GM21619 (cell line): ENCODE measurements around the gene CACNA2D2.

ENCODE experiments used
- ATAC-seq: cut with Tn5 transposase; IDR thresholded peaks from one replicate; pipeline ENCODE4 v1.9.1; 2021; ENCODE audit not compliant: unreplicated experiment

The CACNA2D2 gene

DNA sequence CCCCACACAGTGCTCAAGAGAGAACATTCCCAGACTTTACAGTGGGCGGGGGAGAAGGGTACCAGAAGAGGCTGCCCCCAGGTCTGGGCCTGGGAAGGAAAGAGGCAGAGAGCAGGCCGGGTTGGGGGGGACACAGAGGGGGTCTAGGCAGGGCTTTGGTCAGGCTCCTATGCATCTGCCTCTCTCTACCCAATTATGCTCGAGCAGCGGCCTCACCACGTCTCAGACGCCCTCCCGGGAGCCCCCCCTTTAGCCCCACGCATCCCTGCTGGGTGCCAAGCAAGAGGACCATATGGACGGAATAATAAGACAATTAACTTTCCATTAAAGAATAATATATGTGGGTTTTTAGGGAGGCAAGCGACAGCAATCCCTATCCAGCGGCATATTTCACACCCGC, 32.8 kb downstream of the CACNA2D2 start:
- no peak for ATAC-seq

DNA sequence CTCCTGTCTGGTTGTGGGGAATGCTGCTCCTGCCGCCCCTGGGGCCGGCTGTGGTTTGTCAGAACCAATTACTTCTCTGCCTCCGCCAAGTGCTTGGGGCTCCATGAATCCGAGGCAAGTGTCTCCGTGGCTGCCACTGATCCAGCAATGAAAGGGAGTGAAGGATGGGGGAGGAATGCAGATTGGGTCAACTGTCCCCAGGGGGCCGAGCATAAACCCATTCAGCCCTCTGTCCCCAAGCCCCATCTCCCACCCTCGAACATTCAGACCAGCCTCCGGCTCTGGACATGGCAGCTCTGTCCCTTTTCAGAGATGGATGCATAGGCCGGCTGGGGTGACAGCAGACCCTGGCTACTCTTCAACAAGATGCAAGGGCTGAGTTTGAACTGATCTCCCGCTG, 35.5 kb downstream of the CACNA2D2 start:
- no peak for ATAC-seq

DNA sequence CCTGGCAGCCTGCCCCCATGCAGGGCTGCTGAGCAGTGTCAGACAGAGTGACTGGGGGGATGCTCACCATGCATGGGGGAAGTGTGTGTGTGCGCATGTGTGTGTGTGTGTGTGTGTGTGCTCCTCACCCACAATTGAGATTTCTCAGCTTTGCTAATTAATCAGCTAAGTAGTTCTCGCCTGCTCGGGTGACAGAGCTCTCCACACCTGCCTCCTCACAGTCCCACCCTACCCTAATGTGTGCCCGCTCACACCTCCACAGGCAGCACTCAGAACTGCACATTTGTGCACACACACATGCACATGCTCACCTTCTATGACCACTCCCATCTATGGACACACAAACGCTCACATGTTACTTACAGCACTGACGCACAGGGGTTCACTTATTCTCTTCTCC, 37.3 kb downstream of the CACNA2D2 start:
- ATAC-seq: no peak

DNA sequence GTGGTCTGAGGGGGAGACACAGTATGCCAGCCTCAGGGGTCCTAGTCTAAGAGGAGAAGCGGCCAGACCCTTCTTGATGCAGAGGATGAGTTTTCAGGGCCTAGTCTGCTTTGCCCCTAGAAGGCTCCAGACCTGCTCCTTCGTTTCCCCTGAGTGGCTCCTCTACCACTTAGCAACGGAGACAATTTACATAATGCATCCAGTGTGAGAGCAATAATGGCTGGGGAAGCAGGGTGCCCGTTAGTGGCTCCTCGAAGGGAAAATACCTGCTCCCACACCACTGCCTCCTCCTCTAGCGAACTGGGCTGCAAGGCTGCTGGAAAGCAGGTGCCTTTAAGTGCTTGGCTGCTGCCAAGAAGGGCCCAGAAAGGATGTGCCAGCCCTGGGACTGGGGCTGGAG, 38.9 kb downstream of the CACNA2D2 start:
- ATAC-seq: no peak

DNA sequence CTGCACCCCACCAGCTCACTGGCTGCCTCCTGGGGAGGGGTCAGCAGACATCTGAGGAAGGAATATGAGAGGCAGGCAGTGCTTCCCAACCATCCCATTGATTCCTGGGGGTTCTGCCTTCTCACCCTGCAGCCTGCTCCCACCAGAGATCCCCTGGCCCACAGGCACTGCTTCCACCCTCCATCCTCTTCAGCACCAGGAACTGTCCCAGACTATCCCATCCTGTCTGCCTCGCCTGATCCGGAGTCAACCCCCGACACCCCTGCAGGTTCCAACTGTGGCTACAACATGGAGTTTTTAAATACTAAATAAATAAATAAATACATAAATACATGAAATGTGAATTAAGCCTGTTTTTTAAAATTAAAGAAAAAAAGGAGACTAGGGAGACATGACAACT, 43.6 kb downstream of the CACNA2D2 start:
- no peak for ATAC-seq

DNA sequence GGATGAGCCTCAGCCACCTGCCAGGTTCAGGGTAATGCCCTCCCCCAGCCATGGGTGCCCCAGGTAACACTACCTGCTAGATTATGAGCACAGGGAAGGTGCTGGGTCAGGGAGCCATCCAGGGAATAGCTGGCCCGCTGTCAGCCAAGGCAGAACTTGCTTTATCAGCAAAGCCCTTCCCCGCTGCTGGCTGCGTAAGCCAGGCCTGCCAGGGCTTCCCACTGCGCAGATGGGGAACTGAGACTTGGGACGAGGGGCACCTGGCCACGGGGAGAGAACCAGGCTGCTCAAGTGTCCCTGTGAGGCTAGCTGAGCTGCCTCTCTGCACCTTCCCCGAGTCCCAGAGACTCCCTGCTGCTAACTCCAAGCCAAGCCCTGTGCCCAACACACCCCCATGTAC, 45.4 kb downstream of the CACNA2D2 start:
- no peak for ATAC-seq

DNA sequence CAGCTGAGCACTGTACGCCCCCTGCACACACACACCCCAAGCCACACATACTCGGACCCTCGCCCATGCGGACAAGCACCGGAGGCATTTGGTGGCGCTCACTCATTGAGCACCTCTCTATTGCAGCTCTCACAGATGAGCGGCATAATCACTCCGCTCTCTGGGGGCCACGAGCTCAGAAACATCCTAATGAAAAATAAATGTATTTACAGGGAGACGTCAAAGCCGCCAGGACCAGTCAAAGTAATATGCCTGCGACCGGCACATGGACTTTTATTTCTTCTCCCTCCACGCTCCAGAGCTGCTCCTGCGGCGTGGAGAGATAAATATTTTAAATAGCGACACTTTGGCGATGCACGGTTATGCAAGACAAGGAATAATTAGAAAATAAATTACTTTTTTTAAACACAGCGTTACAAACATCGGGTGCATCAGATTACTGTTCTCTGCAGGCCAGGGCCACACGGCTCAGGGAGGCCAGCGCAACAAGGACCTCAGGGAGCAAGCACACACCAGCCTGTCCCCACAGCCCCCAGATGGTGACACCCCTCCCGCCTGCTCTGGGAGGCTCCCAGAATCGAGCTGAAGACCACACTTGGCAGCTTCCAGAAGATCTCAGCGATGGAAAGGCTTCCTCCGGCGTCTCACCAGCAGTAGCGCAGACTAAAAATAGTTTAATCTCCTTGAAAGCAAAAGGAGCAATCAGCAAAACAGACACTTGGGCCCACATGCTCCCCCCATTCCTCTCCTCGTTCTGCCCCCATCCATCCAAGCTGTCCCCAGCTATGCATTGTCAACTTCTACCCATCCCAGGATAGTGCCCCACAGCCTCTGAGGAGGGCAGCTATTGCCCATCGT, 48.0 kb downstream of the CACNA2D2 start:
- no peak for ATAC-seq

DNA sequence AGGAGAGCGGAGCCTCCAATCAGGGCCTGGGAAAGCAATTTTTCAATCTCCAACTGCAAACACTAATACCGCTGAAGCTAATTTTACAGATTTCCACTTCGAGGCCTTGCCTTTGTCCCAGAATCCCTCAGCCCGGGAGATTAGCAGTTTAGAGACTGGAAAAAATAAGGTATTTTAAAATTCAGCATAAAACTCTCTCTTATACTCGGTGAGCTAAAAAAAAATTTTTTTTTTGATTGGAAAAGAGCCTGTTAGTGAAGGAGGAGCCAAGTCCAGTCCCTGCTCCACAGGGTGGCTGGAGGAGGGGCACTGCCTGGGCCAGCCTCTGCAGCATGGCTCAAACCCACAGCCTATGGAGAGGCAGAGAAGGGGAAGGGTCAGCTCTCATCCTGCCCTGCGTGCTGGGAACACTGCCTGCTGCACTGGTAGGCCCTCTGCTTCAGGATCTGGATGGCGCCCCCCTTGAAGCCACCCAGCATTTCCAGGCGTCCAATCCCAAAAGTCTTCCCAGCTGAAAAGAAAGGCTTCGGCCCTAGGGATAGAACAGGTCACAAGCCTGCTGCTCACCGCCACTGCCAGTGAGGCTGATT, 48.9 kb downstream of the CACNA2D2 start:
- no peak for ATAC-seq

DNA sequence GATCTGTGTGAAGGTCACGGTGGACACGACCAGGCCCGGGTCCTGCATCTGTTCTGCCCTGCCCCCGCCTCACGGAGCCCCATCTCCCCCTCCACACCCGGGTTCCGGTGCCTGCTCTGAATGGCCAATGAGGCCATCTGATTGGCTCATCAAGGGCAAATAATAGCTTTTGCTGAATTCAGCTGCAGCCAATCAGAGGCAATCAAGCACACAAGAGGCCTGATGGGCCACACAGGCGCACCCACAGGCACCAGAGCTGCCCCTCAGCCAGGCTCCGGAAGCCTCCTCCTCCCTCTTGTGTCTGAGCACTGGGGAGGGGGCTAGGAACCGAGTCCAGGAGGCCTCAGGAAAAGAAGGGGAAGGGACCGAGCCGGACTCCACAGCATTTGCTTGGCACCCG, 49.5 kb downstream of the CACNA2D2 start:
- ATAC-seq: no peak

DNA sequence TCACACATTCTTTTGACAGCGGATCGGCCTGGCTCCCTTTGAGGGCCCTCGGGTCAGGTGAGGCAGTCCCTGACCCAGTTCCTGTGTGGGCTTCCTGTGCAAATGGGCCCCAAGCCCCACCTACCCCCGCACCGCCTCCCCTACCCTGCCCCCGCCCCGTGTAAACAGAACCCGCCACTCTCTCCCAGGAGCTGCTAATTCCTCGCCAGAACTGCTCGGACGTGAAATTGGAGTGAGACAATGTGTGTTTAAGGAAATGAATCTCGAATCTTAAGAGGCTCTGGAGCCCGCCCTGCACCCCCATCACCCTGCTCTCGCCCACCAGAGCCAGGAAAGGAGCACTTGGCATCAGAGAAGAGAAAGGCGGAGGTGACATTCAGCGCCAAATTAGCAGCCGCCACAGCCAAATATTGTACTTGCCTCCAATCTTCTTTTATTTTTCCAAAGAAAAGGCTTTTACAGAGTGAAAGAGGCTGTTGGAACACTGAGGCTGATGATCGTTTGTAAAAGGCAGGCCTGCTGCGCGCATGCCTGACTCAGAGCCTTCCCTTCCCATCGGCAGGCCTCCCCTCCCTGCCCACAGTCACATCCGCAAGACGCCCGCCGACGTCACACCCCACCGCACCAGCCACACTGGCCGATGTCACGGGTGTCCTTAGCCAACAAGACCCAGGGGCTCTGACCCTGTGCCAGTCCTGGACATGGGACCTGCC, 53.1 kb downstream of the CACNA2D2 start:
- no peak for ATAC-seq

DNA sequence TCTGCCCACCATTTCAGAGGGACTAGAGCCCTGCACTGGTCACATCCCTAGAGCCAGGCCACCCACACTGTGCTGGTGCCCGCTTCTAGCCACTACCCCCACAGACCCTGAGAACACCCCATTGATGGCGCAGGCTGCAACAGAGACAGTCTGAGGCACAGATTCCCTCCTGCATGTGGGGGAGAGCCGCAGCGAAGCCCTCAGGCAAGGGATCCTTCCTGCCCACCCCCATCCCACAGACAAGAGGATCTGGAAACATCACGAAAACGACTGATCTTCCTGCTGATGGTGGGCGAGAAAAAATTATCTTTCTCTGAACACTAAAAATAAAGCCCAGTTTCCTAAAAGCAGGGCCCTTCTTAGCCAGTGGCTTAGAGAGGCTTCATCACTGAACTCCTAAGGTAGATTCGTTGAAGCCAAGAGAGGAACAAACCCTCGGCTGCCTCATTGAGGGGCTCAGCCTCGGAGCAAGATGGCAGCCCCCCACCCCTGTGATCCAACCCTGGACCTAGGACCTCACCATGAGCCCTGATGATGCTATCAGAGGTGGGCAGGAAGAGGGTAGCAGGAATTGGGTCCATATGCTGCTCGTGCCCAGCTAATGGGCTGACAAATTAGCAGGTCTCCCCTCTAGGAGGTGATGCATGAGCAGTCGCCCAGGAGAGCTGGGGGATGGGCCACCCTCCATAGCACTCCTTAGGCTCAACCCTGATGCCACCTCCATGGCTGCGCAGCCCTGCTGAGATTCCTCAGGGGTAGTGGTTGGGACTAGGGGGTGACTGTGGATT, 54.5 kb downstream of the CACNA2D2 start:
- ATAC-seq: no peak

DNA sequence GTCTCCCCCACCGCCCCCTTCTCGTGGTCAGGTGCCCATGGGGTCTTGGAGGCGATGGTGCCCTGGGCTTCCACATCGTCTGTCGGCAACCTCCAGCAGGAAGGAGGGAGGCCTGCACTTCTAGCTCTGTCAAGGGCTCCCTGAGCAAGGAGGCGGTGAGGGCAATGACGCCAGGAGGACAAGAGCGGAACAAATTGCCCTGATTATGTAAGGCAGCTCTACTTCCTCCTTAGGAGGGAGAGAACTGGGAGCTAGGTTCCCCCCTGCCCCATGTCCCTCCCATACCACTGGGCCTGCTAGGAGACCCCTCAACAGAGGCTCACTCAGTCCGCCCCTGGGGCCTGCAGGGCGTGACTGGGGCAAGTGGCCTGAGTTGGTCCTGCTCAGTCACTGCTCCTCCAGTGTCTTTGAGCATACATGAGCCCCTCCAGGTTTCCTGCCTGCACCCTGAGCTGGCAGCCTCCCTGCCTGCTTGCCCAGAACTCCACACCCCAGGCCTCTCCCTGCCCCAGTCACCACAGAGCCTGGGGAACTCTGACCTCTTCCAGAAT, 56.1 kb downstream of the CACNA2D2 start:
- no peak for ATAC-seq

DNA sequence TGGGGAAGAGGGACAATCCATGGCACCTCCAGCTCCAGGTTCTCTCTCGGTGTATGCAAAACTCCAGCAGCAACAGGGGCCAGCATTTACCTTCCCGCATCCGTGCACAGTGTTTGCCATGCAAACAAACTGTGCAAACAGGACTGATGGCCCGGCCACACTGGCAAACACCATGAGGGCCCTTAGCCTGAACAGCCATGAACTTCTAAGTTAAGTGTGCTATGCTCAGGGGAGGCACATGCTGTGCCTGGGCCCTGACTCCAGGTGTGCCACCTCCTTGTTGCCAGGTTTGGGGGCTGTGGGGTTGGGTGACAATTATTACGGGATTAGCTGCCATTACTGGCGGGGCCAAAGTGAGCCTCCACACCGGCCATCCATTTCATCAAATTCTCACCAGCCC, 57.5 kb downstream of the CACNA2D2 start:
- ATAC-seq: no peak

DNA sequence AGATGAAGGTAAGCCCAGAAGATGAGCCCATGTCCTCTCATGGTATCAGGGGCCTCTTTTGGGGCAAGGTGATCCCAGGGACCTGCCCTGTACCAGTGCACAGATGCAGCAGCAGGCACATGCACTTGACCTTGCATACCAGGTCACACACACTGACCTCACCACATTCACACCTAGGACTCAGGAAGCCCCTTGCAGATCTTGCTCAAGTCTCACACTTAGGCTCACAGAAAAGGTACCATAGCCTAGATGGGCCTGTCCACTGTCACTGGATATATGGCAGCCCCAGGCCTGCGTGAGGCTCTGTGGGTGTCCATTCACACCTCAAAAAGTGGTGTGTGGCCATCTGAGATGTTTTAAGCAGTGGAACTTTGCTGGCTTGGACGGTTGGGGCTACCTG, 58.7 kb downstream of the CACNA2D2 start:
- no peak for ATAC-seq

DNA sequence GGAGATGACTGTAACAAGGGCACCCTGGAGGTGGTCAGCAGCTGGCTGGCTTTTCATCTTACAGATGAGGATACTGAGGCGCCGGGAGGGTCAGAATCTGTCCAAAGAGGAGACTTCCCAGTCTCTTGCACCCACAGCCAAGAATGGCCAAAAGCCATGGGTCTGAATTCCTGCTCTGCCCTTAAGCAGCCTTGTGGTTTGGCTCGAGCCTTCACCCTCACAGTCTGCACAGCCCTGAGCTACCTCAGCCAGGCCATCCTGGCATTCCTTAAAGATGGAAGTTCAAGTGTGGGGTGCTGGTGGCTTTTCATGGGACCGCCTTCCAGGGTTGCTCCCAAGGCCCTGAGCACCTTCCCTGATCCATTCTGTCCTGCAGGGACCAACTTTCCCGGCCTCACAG, 59.2 kb downstream of the CACNA2D2 start:
- ATAC-seq: no peak

DNA sequence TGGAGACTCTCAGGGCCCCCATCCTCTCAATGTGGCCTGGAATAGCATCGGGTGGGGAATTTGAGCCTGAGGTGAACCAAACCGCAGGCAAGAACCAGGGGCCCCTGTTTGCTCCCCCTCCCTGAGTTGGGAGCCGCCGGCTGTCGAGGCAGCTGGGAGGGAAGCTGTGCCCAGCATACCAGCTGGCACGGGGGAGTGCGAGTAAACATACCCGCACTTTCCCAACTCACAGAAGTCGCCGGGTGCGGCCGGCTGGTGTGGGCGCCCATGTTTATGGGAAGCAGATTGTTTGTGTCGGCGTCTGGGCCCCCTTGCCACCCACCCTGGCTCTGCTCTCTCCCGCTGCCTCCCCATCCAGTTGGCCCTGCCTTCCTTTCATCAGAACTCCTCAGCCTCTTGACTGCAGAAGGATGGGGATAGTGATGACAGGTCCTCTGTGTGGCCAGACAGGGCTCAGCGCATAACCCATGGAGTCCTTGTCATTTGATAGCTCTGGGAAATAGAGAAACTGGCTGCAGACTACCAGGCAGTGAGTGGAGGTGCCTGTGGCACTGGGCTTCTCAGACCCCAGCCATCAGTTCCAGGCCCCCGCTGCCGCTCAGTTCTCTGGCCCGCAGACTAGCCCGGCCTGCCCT, 60.4 kb downstream of the CACNA2D2 start:
- ATAC-seq: no peak

DNA sequence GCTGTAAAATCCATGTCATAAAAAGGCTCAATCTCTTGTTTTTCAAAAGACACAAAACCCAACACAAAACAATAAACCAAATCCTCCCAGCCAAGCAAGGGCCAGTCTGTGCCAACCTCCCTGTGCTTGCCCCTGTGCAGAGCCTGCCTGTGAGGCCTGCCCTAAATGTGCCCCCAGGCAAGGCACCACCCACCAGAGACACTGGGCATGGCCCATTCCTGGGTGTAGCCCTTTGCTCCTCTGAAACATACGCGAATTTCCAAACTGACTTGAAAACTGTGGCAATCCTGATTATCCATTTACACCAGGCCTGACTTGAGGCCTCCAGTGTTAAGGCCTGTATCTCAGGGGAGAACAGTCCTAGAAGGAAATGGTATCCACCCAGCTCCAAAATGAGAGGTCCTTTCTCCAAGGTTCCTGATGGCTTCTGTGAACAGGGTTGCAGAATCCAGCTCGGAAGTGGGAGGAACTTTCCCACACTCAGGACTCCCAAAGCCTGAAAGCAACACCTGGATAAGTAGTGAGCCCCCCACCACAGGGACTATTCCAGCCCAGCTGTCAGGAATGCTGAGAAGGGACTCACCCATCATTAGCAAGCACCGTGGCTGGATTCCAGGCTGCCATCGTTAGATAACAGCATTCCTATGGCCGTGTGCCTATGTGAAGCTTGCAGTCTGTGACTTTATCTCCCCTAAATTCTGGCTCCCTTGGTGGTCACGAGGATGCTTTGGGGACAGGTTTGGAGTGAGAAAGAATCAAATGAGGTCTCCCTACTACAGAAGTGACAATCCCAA, 61.8 kb downstream of the CACNA2D2 start:
- no peak for ATAC-seq

DNA sequence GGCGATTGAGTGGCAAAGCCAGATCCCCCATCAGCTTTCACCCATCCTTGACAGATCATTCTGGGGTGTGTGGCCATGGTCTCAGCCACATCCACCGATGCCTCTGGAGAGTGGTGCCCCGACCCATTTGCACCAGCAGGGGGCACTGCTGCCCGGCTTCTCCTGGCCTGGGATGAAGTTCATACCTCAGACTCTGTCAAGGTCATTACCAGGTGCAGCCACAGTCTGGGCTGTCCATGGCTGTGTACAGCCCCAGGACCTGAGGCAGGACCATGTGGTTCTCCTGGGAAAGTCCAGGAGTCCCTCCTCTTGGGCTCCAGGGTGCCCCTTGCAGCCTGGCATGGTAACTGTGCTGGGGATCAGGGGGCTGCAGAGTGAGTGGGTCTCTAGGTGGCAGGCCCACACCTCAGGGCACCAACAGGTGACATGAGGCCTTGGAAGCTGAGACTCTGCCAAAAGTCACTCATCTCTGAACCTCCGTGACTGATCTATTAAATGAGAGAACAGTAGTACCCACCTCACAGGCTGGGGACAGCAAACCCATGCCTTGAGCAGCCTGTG, 67.2 kb downstream of the CACNA2D2 start:
- ATAC-seq: no peak

DNA sequence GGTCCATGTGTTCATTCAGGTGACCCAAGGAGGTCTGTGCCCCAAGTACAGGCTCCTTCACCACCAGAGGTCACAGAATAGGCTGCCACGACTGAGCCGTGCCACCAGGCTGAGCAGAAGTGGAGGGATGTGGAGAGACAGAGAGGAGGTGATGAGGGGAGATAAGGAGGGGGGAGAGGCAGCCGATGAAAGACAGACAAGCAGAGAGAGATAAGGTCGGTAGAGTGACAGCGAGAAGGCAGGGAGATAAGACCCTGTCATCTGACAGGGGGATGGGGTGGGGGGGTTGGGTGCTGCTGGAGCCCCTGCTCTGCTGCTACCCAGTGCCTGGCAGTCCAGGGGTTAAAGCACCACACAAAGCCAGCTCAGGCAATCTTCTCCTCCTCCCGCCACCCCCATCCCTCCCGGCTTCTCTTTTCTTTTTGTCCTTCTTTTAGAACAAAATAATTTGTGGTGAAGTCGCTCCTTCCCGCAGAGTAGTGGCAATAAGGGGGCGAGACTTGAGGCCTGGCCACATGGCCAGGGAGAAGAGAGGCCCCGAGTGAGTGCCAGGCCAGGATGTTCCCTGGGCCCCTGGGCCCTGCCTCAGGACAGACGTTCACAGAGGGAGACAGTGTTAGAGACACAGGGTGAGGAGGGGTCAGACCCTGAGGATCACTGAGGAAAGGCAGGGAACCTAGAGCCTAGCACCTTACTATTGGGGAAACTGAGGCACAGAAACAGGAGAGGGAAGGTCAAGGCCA, 67.9 kb downstream of the CACNA2D2 start:
- no peak for ATAC-seq
